Trophoblast cell (in vitro differentiated cells and primary cell): Measurements from ENCODE around the gene MAP3K4.

ENCODE experiments used
- DNase-seq, 2 donors: peaks; one replicate each; pipeline ENCODE4 v3.0.0-alpha.2; 2016
- H2AFZ ChIP-seq: 2 replicates; pipeline ENCODE4 v1.6.1; 2013; ENCODE audit warnings: low read length, moderate library complexity, mild to moderate bottlenecking; ENCODE audit not compliant: insufficient read depth, poor library complexity
- H2AK5ac ChIP-seq: 2 replicates; pipeline ENCODE4 v1.6.1; 2013; ENCODE audit warnings: mild to moderate bottlenecking, low read length
- H2BK120ac ChIP-seq: 2 replicates; pipeline ENCODE4 v1.6.1; 2013; ENCODE audit warnings: low read length, mild to moderate bottlenecking, moderate library complexity; ENCODE audit not compliant: insufficient read depth, poor library complexity
- H2BK12ac ChIP-seq: 2 replicates; pipeline ENCODE4 v1.6.1; 2013; ENCODE audit warnings: mild to moderate bottlenecking, low read length, moderate library complexity
- H2BK5ac ChIP-seq: 2 replicates; pipeline ENCODE4 v1.6.1; 2013; ENCODE audit warnings: low read length, low read depth, moderate library complexity, mild to moderate bottlenecking; ENCODE audit not compliant: poor library complexity
- H3K14ac ChIP-seq: 2 replicates; pipeline ENCODE4 v1.6.1; 2013; ENCODE audit warnings: mild to moderate bottlenecking, low read length
- H3K18ac ChIP-seq: 2 replicates; pipeline ENCODE4 v1.6.1; 2013; ENCODE audit warnings: mild to moderate bottlenecking, low read length
- H3K23ac ChIP-seq: 2 replicates; pipeline ENCODE4 v1.6.1; 2013; ENCODE audit warnings: low read length
- H3K27ac ChIP-seq: 2 replicates; pipeline ENCODE4 v1.5.1; 2013; ENCODE audit warnings: low read depth, mild to moderate bottlenecking, inconsistent platforms, low read length, moderate library complexity
- H3K27me3 ChIP-seq: 2 replicates; pipeline ENCODE4 v1.6.1; 2013; ENCODE audit warnings: inconsistent platforms, mild to moderate bottlenecking, low read length, moderate library complexity; ENCODE audit not compliant: insufficient read depth
- H3K36me3 ChIP-seq, 2 experiments: 1 replicate in 1 of 2; 2 replicates in 1 of 2; pipeline ENCODE4 v1.6.1; 2013; ENCODE audit warnings: low read length in 2 of 2, mild to moderate bottlenecking in 2 of 2, moderate library complexity in 1 of 2; ENCODE audit not compliant: insufficient read depth in 2 of 2, control insufficient read depth in 1 of 2
- H3K4ac ChIP-seq: 2 replicates; pipeline ENCODE4 v1.6.1; 2013; ENCODE audit warnings: low read depth, mild to moderate bottlenecking, low read length, moderate library complexity
- H3K4me1 ChIP-seq, 2 experiments: 1 replicate in 1 of 2; 2 replicates in 1 of 2; pipeline ENCODE4 v1.6.1; 2013; ENCODE audit warnings: low read length in 2 of 2, mild to moderate bottlenecking in 2 of 2, moderate library complexity in 1 of 2; ENCODE audit not compliant: insufficient read depth in 2 of 2, control insufficient read depth in 1 of 2
- H3K4me2 ChIP-seq: 2 replicates; pipeline ENCODE4 v1.6.1; 2013; ENCODE audit warnings: inconsistent platforms, mild to moderate bottlenecking, low read length, moderate library complexity
- H3K4me3 ChIP-seq: 2 replicates; pipeline ENCODE4 v1.5.1; 2013; ENCODE audit warnings: mild to moderate bottlenecking, low read depth, low read length, inconsistent platforms
- H3K79me1 ChIP-seq: one replicate; pipeline ENCODE4 v1.6.1; 2013; ENCODE audit warnings: low read length
- H3K79me2 ChIP-seq: 2 replicates; pipeline ENCODE4 v1.6.1; 2013; ENCODE audit warnings: low read length, mild to moderate bottlenecking; ENCODE audit not compliant: control insufficient read depth, insufficient read depth, poor library complexity
- H3K9ac ChIP-seq: 2 replicates; pipeline ENCODE4 v1.6.1; 2013; ENCODE audit warnings: mild to moderate bottlenecking, low read length
- H3K9me3 ChIP-seq: 2 replicates; pipeline ENCODE4 v1.6.1; 2013; ENCODE audit warnings: low read depth, mild to moderate bottlenecking, control low read depth, inconsistent platforms, low read length; ENCODE audit not compliant: insufficient read depth
- H4K12ac ChIP-seq: 2 replicates; pipeline ENCODE4 v1.6.1; 2013; ENCODE audit warnings: low read depth, mild to moderate bottlenecking, low read length, moderate library complexity
- H4K8ac ChIP-seq: 2 replicates; pipeline ENCODE4 v1.6.1; 2013; ENCODE audit warnings: low read depth, mild to moderate bottlenecking, low read length, moderate library complexity
- H4K91ac ChIP-seq: one replicate; pipeline ENCODE4 v1.6.1; 2013; ENCODE audit warnings: low read depth, mild to moderate bottlenecking, low read length, moderate library complexity
- WGBS: extraction: QIAGEN DNeasy Blood & Tissue Kit; methylation state at CpG from one replicate; pipeline ENCODE4 v1.1.7; 2013; ENCODE audit warnings: missing lambda C conversion rate; ENCODE audit not compliant: insufficient read length, insufficient coverage; ENCODE audit errors: extremely low coverage; 5-methylcytosine and 5-hydroxymethylcytosine counted together

Gene MAP3K4

DNA sequence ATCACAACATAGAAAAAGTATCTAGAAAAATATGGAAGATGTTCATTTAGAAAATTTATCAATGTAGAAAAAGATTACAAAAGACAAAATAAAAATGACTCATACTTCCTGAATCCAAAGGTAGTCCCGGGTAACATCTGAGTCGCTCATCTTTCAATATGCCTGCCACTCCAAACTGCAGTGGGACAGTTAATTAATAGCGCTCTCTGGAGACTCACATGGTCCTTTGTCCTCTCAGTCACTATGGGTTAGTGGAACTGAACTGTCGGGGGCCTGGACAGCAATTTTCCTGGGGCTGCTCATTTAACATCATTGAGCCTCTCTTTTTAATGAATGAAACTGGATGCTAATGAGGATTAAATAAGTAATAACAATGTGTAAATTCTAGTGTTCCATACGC is 103.4 kb downstream of the MAP3K4 start:
- Histone ChIP-seq H3K27ac (no peak overlapping the region), H4K12ac (no peak overlapping the region), H3K23ac (no peak overlapping the region), H3K36me3 (peaks cover 19 to 29% of the 10 kb centered on the region in 2 experiments), H2BK12ac (no peak overlapping the region), H3K79me1 (no peaks in the 10 kb centered on the region), H2AFZ (no peak overlapping the region), H3K18ac (no peak overlapping the region), H3K9me3 (no peaks in the 10 kb centered on the region), H3K4me2 (no peak overlapping the region), H3K27me3 (no peaks in the 10 kb centered on the region), H3K9ac (no peak overlapping the region), H3K4ac (no peak overlapping the region), H3K14ac (no peak overlapping the region), H3K4me3 (no peak overlapping the region), H2BK5ac (no peak overlapping the region), H3K79me2 (no peaks in the 10 kb centered on the region), H4K8ac (no peak overlapping the region), H2BK120ac (no peak overlapping the region), H4K91ac (no peak overlapping the region), H3K4me1 (no peaks in the 10 kb centered on the region), H2AK5ac (no peak overlapping the region)
- no peak for DNase-seq
- WGBS, result no CpG with 5 or more reads among the region's 5 CpGs

DNA sequence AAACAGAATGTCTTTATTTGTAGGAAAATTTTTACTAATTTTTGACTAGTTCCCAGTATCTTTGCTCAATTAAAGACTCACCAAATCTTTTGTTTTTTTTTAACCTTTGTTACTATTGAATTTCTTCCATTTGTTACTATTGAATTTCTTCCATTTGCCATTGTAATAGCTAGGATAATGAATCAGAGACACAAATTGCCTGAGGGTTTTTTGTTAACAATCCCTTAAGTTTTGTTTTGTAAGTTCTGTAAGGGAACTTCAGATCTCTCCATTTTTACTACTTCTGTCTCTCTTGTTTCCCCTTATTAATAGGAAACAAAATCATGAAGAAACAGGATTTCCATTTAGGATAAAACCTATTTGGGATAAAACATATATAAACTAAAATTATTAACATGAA is 104.3 kb downstream of the MAP3K4 start:
- Histone ChIP-seq H2BK120ac (no peak overlapping the region), H3K79me1 (no peaks in the 10 kb centered on the region), H3K27ac (no peak overlapping the region), H3K14ac (no peak overlapping the region), H4K12ac (no peak overlapping the region), H3K79me2 (no peaks in the 10 kb centered on the region), H2BK12ac (no peak overlapping the region), H4K91ac (no peak overlapping the region), H2BK5ac (no peak overlapping the region), H3K23ac (no peak overlapping the region), H3K4me2 (no peak overlapping the region), H2AK5ac (no peak overlapping the region), H2AFZ (no peak overlapping the region), H3K9ac (no peak overlapping the region), H4K8ac (no peak overlapping the region), H3K36me3 (peaks cover 14 to 24% of the 10 kb centered on the region in 2 experiments), H3K4me1 (no peaks in the 10 kb centered on the region), H3K27me3 (no peaks in the 10 kb centered on the region), H3K9me3 (no peaks in the 10 kb centered on the region), H3K4me3 (no peak overlapping the region), H3K4ac (no peak overlapping the region), H3K18ac (no peak overlapping the region)
- DNase-seq, result no peak

DNA sequence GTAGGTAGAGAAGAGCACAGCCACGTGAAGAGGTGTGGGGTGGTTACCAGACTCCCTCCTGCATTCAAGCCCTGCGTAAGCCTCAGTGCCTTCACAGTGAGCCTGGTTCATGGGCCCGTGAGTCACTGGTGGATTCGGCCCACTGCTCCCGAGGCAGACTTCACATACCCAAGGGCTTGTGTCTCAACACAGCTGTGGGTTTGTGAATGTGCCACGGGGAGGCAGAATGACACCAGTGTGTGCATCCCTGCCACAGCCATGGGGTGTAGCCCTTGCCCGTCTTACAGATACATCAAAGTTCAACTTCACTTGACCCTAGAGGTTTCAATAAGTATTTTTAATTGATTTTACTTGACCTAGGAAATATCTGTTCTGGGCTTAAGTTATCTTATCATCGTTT is 108.5 kb downstream of the MAP3K4 start:
- peaks cover 17 to 24% of the 10 kb centered on the region in 2 experiments for H3K36me3 ChIP-seq
- H2BK120ac ChIP-seq, result no peak overlapping the region
- no peak overlapping the region for H2BK12ac ChIP-seq
- H2BK5ac ChIP-seq, result no peak overlapping the region
- no peak overlapping the region for H3K27ac ChIP-seq
- H3K4me1 ChIP-seq, result no peaks in the 10 kb centered on the region
- no peaks in the 10 kb centered on the region for H3K79me1 ChIP-seq
- H3K9ac ChIP-seq, result no peak overlapping the region
- no peak overlapping the region for H3K23ac ChIP-seq
- no peaks in the 10 kb centered on the region for H3K79me2 ChIP-seq
- no peak overlapping the region for H2AK5ac ChIP-seq
- H3K18ac ChIP-seq, result no peak overlapping the region
- H4K12ac ChIP-seq, result no peak overlapping the region
- H3K4me3 ChIP-seq, result peak overlapping the region; percentile 40
- H4K8ac ChIP-seq, result no peak overlapping the region
- WGBS, result no CpG with 5 or more reads among the region's 8 CpGs
- peak; percentile 26 to 47 for DNase-seq
- no peak overlapping the region for H4K91ac ChIP-seq
- no peak overlapping the region for H2AFZ ChIP-seq
- H3K4ac ChIP-seq, result no peak overlapping the region
- no peaks in the 10 kb centered on the region for H3K27me3 ChIP-seq
- no peak overlapping the region for H3K14ac ChIP-seq
- H3K9me3 ChIP-seq, result no peaks in the 10 kb centered on the region
- H3K4me2 ChIP-seq, result no peak overlapping the region

DNA sequence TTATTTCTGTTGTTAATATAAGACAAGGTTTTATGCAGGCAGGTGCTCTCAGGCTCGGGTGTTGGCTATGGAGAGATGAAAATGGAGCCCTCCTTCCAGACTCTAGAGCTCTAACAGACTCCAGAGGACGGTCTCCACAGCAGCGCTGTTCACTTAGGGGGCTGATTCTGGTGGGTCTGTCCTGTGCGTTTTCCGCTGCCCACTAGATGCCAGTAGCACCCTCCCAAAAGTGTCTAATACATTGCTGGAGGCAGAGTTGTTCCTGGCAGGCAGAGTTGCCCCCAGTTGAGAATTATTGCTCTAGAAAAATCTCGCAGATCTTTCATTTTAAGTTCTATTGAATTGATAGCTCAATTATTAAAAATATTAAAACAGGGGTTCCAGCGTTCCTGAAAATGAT is 109.9 kb downstream of the MAP3K4 start:
- no peaks in the 10 kb centered on the region for H3K27me3 ChIP-seq
- no peaks in the 10 kb centered on the region for H3K79me2 ChIP-seq
- no peaks in the 10 kb centered on the region for H3K4me1 ChIP-seq
- H4K91ac ChIP-seq, result no peak overlapping the region
- H2AFZ ChIP-seq, result no peak overlapping the region
- H3K18ac ChIP-seq, result no peak overlapping the region
- H3K4ac ChIP-seq, result no peak overlapping the region
- H2BK12ac ChIP-seq, result no peak overlapping the region
- H3K4me2 ChIP-seq, result no peak overlapping the region
- H3K23ac ChIP-seq, result no peak overlapping the region
- no peak overlapping the region for H3K14ac ChIP-seq
- H3K9me3 ChIP-seq, result no peaks in the 10 kb centered on the region
- no peak overlapping the region for H2BK5ac ChIP-seq
- no peak overlapping the region for H2BK120ac ChIP-seq
- H4K8ac ChIP-seq, result no peak overlapping the region
- WGBS, result no CpG with 5 or more reads among the region's 7 CpGs
- H3K79me1 ChIP-seq, result no peaks in the 10 kb centered on the region
- no peak for DNase-seq
- H3K4me3 ChIP-seq, result no peak overlapping the region
- no peak overlapping the region for H2AK5ac ChIP-seq
- no peak overlapping the region for H3K9ac ChIP-seq
- H3K36me3 ChIP-seq, result peaks cover 17 to 24% of the 10 kb centered on the region in 2 experiments
- no peak overlapping the region for H4K12ac ChIP-seq
- no peak overlapping the region for H3K27ac ChIP-seq
